Dendritic cell treated with granulocyte-macrophage colony-stimulating factor and Interleukin-4, amounts not matched to agents 40 ng/mL and 50 ng/mL, for 4 days (primary cell): ENCODE data around the gene MEIS3.

Experiments
- H3K27ac Mint-ChIP-seq: one replicate; pipeline ENCODE4 v1.8.0; 2022; ENCODE audit warnings: mild to moderate bottlenecking, mixed read lengths
- H3K27me3 Mint-ChIP-seq: one replicate; pipeline ENCODE4 v1.8.0; 2022; ENCODE audit warnings: mild to moderate bottlenecking, mixed read lengths
- H3K36me3 Mint-ChIP-seq: one replicate; pipeline ENCODE4 v1.8.0; 2022; ENCODE audit warnings: low read depth, mixed read lengths
- H3K4me1 Mint-ChIP-seq: one replicate; pipeline ENCODE4 v1.8.0; 2022; ENCODE audit warnings: low read depth, mixed read lengths
- H3K4me3 Mint-ChIP-seq: one replicate; pipeline ENCODE4 v1.8.0; 2022; ENCODE audit warnings: mild to moderate bottlenecking, moderate library complexity, mixed read lengths
- H3K9me3 Mint-ChIP-seq: one replicate; pipeline ENCODE4 v1.8.0; 2022; ENCODE audit warnings: mixed read lengths
- intact Hi-C: fragments of 100-400 bp; cut with micrococcal nuclease; formaldehyde crosslinking; loops from one replicate; pipeline ENCODE4 v1.15.0; 2022

The MEIS3 gene

GRCh38 chr19:47419030-47419783 is at the start of gene MEIS3:
Gene MEIS3, minus strand, starts transcription at chr19:47419527. Its CDS starts 446 bp downstream, at chr19:47419081.
- Mint-ChIP-seq H3K4me1 (peaks cover 25% of the 10 kb centered on the region), H3K9me3 (no peaks in the 10 kb centered on the region), H3K27me3 (peaks cover 87% of the 10 kb centered on the region), H3K27ac (no peak within 1 kb of the TSS), H3K36me3 (no peaks in the 10 kb centered on the region), H3K4me3 (no peak within 1 kb of the TSS)
- intact Hi-C loops: no loop called here

- Mint-ChIP-seq H3K4me1 (peaks cover 12% of the 10 kb centered on the region), H3K9me3 (no peaks in the 10 kb centered on the region), H3K27me3 (peaks cover 66% of the 10 kb centered on the region), H3K36me3 (no peaks in the 10 kb centered on the region), H3K4me3 (no peak overlapping the region), H3K27ac (no peak overlapping the region)
- intact Hi-C loops: no loop called here
These were observed 48.6 kb upstream of the MEIS3 start for GRCh38 chr19:47467914-47468313.

GRCh38 chr19:47465957-47466356 is 46.6 kb upstream of the MEIS3 start:
- peaks cover 4% of the 10 kb centered on the region for H3K4me1 Mint-ChIP-seq
- H3K27me3 Mint-ChIP-seq: peaks cover 51% of the 10 kb centered on the region
- intact Hi-C loops: no loop called here
- no peaks in the 10 kb centered on the region for H3K36me3 Mint-ChIP-seq
- H3K4me3 Mint-ChIP-seq: no peak overlapping the region
- no peak overlapping the region for H3K27ac Mint-ChIP-seq
- H3K9me3 Mint-ChIP-seq: no peaks in the 10 kb centered on the region

DNA sequence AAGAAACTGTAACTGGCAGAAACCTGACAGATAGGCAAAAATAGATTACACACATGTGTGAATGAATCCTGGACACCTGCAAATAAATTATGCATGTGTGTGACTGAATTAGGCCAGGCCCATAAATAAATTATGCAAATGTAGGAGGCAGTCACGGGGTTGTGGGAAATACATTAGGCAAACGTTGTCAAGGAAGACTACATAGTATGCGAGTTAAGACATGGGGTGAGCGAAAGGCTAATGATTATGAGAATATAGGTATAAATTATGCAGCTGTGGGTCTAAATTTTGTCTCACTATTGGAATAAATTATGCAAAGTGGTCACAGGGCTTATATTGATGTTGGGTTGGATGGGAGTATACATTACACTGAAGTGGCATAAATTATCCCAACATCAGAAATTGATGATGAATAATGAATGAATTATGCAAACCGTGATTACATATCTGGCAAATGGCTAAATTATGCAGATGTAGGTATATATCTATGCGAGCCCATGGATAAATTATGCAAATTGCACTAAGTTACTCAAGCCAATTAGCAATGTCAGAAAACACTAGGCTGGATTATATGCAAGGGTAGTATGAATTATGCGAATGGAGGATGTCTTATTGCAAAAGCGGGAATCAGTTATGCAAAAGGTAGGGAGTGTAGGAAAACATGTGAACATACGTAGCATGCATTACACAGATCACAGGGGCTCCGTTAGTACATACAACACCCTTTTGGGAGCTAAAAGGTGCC is 45.5 kb upstream of the MEIS3 start:
- Mint-ChIP-seq H3K27ac (no peak overlapping the region), H3K9me3 (no peaks in the 10 kb centered on the region), H3K4me3 (no peak overlapping the region), H3K27me3 (peaks cover 40% of the 10 kb centered on the region), H3K36me3 (no peaks in the 10 kb centered on the region), H3K4me1 (no peaks in the 10 kb centered on the region)
- intact Hi-C loops: no loop called here

- H3K9me3 Mint-ChIP-seq: no peaks in the 10 kb centered on the region
- H3K36me3 Mint-ChIP-seq: no peaks in the 10 kb centered on the region
- intact Hi-C loops: no loop called here
- no peak overlapping the region for H3K27ac Mint-ChIP-seq
- peaks cover 14% of the 10 kb centered on the region for H3K27me3 Mint-ChIP-seq
- H3K4me3 Mint-ChIP-seq: no peak overlapping the region
- no peaks in the 10 kb centered on the region for H3K4me1 Mint-ChIP-seq
These were observed 42.5 kb upstream of the MEIS3 start for GRCh38 chr19:47461876-47462275.

DNA sequence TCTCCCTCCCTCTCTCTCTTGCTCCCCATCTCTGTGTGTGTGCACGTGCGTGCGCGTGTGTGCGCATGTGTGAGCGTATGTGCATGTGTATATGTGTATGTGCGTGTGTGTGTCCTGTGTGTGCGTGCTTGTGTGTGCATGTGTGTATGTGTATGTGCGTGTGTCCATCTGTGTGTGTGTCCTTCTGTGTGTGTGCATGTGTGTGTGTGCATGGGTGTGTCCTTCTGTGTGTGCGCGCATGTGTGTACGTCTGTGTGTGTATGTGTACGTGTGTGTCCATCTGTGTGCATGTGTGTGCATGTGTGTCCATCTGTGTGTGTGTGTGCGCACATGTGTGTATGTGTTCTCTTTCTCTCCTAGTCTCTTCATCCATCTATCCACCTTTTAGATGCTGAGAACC is 40.1 kb upstream of the MEIS3 start:
- Mint-ChIP-seq H3K36me3 (no peaks in the 10 kb centered on the region), H3K4me3 (no peak overlapping the region), H3K4me1 (no peaks in the 10 kb centered on the region), H3K9me3 (no peaks in the 10 kb centered on the region), H3K27me3 (peaks cover 25% of the 10 kb centered on the region), H3K27ac (no peak overlapping the region)
- intact Hi-C loops: no loop called here

GRCh38 chr19:47458672-47459071 is 39.3 kb upstream of the MEIS3 start:
- Mint-ChIP-seq H3K27me3 (peaks cover 28% of the 10 kb centered on the region), H3K36me3 (no peaks in the 10 kb centered on the region), H3K4me1 (no peaks in the 10 kb centered on the region), H3K27ac (no peak overlapping the region), H3K4me3 (no peak overlapping the region), H3K9me3 (no peaks in the 10 kb centered on the region)
- intact Hi-C loops: no loop called here

GRCh38 chr19:47456721-47457474 is 37.6 kb upstream of the MEIS3 start:
- intact Hi-C loops: no loop called here
- H3K27ac Mint-ChIP-seq: no peak overlapping the region
- H3K9me3 Mint-ChIP-seq: no peaks in the 10 kb centered on the region
- H3K27me3 Mint-ChIP-seq: peaks cover 29% of the 10 kb centered on the region
- no peaks in the 10 kb centered on the region for H3K4me1 Mint-ChIP-seq
- H3K4me3 Mint-ChIP-seq: no peak overlapping the region
- no peaks in the 10 kb centered on the region for H3K36me3 Mint-ChIP-seq

GRCh38 chr19:47450478-47450877 is 31.2 kb upstream of the MEIS3 start:
- Mint-ChIP-seq H3K4me1 (peaks cover 22% of the 10 kb centered on the region), H3K9me3 (peaks cover 9% of the 10 kb centered on the region), H3K4me3 (no peak overlapping the region), H3K27ac (no peak overlapping the region), H3K27me3 (peaks cover 71% of the 10 kb centered on the region), H3K36me3 (no peaks in the 10 kb centered on the region)
- intact Hi-C loops: no loop called here

DNA sequence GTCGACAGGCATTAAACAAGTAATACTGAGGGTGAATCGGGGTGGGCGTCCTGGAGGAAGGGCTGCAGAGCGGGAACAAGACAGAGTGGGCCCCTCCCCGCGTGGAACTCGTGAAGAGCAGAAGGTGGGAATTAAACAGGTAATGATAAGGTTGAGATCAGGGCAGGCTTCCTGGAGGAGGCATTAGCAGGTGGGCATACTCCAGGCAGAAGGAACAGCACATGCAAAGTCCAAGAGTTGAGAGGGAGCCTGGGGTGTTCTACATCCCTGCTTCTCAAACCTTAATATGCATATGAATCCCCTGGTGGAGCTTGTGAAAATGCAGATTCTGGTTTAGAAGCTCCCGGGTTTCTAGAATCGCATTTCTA is 29.0 kb upstream of the MEIS3 start:
- Mint-ChIP-seq H3K36me3 (no peaks in the 10 kb centered on the region), H3K27ac (no peak overlapping the region), H3K4me1 (peaks cover 39% of the 10 kb centered on the region), H3K27me3 (peaks cover 73% of the 10 kb centered on the region), H3K9me3 (peaks cover 9% of the 10 kb centered on the region), H3K4me3 (no peak overlapping the region)
- intact Hi-C loops: no loop called here

DNA sequence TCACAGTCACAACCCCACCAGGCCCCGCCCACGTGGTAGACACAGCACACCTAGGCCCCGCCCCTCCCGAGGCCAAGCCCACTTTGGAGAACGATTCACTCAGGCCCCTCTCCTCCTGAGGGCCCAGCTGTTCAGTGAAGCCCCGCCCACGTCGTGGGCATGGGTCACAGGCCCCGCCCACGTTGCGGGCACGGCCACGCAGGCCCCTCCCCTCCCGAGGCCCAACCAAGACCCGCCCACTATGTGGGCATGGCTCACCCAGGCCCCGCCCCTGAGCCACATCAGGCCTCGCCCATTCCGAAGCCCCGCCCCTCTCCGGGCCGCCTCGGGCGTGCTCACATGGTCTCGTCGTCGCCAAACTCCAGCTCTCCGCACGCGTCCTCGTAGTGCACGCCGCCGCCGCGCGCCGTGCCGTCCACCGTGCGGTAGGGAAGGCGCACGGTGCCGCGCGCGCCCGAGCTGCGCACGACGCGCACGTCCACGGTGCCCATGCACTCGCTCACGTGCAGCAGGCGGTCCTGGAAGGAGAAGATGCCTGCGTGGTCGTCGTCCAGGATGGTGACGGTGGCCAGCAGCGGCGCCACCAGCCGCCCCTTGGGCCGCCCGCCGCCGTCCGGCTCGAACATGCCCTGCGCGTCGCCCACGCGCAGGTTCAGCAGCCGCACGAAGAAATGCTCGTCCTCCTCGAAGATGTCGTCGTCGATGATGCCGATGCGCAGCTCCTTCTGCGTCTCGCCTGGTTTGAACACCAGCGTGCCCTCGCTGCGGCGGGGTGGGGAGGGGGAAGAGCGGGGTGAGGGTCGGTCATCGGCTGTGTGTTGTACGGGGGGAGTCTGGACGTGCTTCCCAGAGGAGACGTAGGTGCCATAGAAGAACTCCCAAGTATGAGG is 28.4 kb upstream of the MEIS3 start:
- H3K36me3 Mint-ChIP-seq: no peaks in the 10 kb centered on the region
- H3K4me3 Mint-ChIP-seq: peak overlapping the region; percentile 55
- no peak overlapping the region for H3K27ac Mint-ChIP-seq
- peaks cover 80% of the 10 kb centered on the region for H3K27me3 Mint-ChIP-seq
- intact Hi-C loops: no loop called here
- H3K9me3 Mint-ChIP-seq: peaks cover 9% of the 10 kb centered on the region
- H3K4me1 Mint-ChIP-seq: peaks cover 44% of the 10 kb centered on the region

- intact Hi-C loops: no loop called here
- peak overlapping the region; percentile 55 for H3K4me3 Mint-ChIP-seq
- H3K4me1 Mint-ChIP-seq: peaks cover 44% of the 10 kb centered on the region
- H3K27me3 Mint-ChIP-seq: peaks cover 85% of the 10 kb centered on the region
- H3K36me3 Mint-ChIP-seq: no peaks in the 10 kb centered on the region
- H3K9me3 Mint-ChIP-seq: peaks cover 9% of the 10 kb centered on the region
- H3K27ac Mint-ChIP-seq: no peak overlapping the region
These were observed 27.5 kb upstream of the MEIS3 start for GRCh38 chr19:47446534-47447469.
